ENCODE measurements around the gene SRRM3.
"Not testable (repeated sequence)": the region's sequence is repeated elsewhere in the genome, so short reads cannot be mapped to it uniquely, and the experiment has no call there.

The SRRM3 gene

DNA sequence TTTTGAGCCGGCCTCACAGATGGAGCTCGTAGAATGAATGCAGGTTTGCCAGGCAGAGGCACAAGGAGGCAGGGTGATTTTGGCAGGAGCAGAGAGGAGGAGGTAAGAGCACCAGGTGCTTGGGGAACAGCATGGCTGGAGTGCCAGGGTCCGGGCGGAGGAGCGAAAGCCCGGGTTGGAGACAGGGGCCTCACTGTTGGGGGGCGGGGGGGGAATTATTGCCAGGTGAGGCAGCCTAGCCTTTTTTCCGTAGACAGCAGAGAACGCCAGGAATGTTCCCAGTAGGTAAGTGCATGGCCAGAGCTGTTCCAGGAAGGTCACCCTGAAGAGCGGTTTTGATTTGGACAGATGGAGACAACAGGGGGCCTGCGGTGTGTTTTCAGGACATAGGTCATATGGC lies 9.5 kb downstream of the SRRM3 start:
- H3K4me2 ChIP-seq (ENCODE audit: insufficient read depth, low read length, poor library complexity, severe bottlenecking) = no peak overlapping the region
- peak overlapping the region; percentile 28 for H3K18ac ChIP-seq (ENCODE audit: low read length)
- H3K23ac ChIP-seq (ENCODE audit: low read depth, low read length, poor library complexity) = no peak overlapping the region
- H3K79me1 ChIP-seq (ENCODE audit: low read depth, low read length) = no peaks in the 10 kb centered on the region
- H3K36me3 ChIP-seq (replicated peaks in 1 of 2; ENCODE audit: control insufficient read depth in 2 of 2, insufficient read depth in 2 of 2, low read length in 2 of 2) = no peaks in the 10 kb centered on the region
- H3K27ac ChIP-seq (replicated peaks; ENCODE audit: low read length) = no peak overlapping the region
- H3K4me1 ChIP-seq (ENCODE audit: control insufficient read depth in 2 of 2, insufficient read depth in 1 of 2, low read depth in 1 of 2, low read length in 2 of 2) = peaks cover 0 to under 1% of the 10 kb centered on the region in 2 donors
- no peak overlapping the region for H4K8ac ChIP-seq (ENCODE audit: low read depth, low read length)
- H2BK15ac ChIP-seq (ENCODE audit: low read length) = no peak overlapping the region
- no peak overlapping the region for H2BK12ac ChIP-seq (ENCODE audit: low read length)
- H3K4me3 ChIP-seq (ENCODE audit: low read length in 2 of 2) = no peak overlapping the region
- no peak for DNase-seq (ENCODE audit: low spot score)
- H3K4ac ChIP-seq (ENCODE audit: low read length) = no peak overlapping the region
- WGBS, 2 donors (ENCODE audit: extremely low coverage in 2 of 2, insufficient read length in 2 of 2, insufficient replicate concordance in 1 of 2) = no CpG with 5 or more reads among the region's 11 CpGs
- H2AFZ ChIP-seq (ENCODE audit: low read length) = no peak overlapping the region
- H3K14ac ChIP-seq (ENCODE audit: low read length) = no peak overlapping the region
- no peak overlapping the region for H3K9ac ChIP-seq (ENCODE audit: low read depth, low read length, poor library complexity)
- no peak overlapping the region for H2BK5ac ChIP-seq (ENCODE audit: low read length)
- H2AK5ac ChIP-seq (ENCODE audit: low read depth, low read length) = peak overlapping the region; percentile 37
- no peak overlapping the region for H2BK120ac ChIP-seq (ENCODE audit: low read depth, low read length)
- no peaks in the 10 kb centered on the region for H3K9me3 ChIP-seq (replicated peaks in 1 of 2; ENCODE audit: control insufficient read depth in 2 of 2, insufficient read depth in 1 of 2, low read depth in 1 of 2, low read length in 2 of 2)
- peaks cover 0 to 10% (median 0%) of the 10 kb centered on the region in 3 experiments for H3K27me3 ChIP-seq (ENCODE audit: control insufficient read depth in 3 of 3, insufficient read depth in 3 of 3, low read depth in 1 of 3, low read length in 3 of 3)
- no peak overlapping the region for H4K91ac ChIP-seq (ENCODE audit: low read depth, low read length, poor library complexity)

DNA sequence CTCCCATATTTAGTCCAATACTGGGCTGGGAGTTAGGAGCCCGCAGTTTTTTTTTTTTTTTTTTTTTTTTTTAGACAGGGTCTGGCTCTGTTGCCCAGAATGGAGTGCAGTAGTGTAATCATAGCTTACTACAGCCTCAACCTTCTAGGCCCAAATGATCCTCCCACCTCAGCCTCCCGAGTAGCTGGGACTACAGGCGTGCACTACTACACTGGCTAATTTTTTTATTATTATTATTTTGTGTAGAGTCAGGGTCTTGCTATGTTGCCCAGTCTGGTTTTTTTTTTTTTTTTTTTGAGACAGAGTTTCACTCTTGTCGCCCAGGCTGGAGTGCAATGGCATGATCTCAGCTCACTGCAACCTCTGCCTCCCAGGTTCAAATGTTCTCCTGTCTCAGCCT lies 13.7 kb downstream of the SRRM3 start:
- H3K9ac ChIP-seq (ENCODE audit: low read depth, low read length, poor library complexity); H2BK120ac ChIP-seq (ENCODE audit: low read depth, low read length); H3K4me3 ChIP-seq (ENCODE audit: low read length in 2 of 2); DNase-seq (ENCODE audit: low spot score); H3K27me3 ChIP-seq (ENCODE audit: control insufficient read depth in 3 of 3, insufficient read depth in 3 of 3, low read depth in 1 of 3, low read length in 3 of 3); H3K4me2 ChIP-seq (ENCODE audit: insufficient read depth, low read length, poor library complexity, severe bottlenecking); H3K79me1 ChIP-seq (ENCODE audit: low read depth, low read length); H3K36me3 ChIP-seq (replicated peaks in 1 of 2; ENCODE audit: control insufficient read depth in 2 of 2, insufficient read depth in 2 of 2, low read length in 2 of 2); H2BK12ac ChIP-seq (ENCODE audit: low read length); H3K27ac ChIP-seq (replicated peaks; ENCODE audit: low read length); H3K14ac ChIP-seq (ENCODE audit: low read length); H2AK5ac ChIP-seq (ENCODE audit: low read depth, low read length); H2AFZ ChIP-seq (ENCODE audit: low read length); H2BK5ac ChIP-seq (ENCODE audit: low read length); H3K4ac ChIP-seq (ENCODE audit: low read length); H3K9me3 ChIP-seq (replicated peaks in 1 of 2; ENCODE audit: control insufficient read depth in 2 of 2, insufficient read depth in 1 of 2, low read depth in 1 of 2, low read length in 2 of 2); H3K18ac ChIP-seq (ENCODE audit: low read length); H2BK15ac ChIP-seq (ENCODE audit: low read length); H3K23ac ChIP-seq (ENCODE audit: low read depth, low read length, poor library complexity); H4K8ac ChIP-seq (ENCODE audit: low read depth, low read length); H4K91ac ChIP-seq (ENCODE audit: low read depth, low read length, poor library complexity): not testable (repeated sequence)
- peaks cover 12 to 14% of the 10 kb centered on the region in 2 donors for H3K4me1 ChIP-seq (ENCODE audit: control insufficient read depth in 2 of 2, insufficient read depth in 1 of 2, low read depth in 1 of 2, low read length in 2 of 2)
- WGBS, 2 donors (ENCODE audit: extremely low coverage in 2 of 2, insufficient read length in 2 of 2, insufficient replicate concordance in 1 of 2) = no CpG with 5 or more reads among the region's 4 CpGs

DNA sequence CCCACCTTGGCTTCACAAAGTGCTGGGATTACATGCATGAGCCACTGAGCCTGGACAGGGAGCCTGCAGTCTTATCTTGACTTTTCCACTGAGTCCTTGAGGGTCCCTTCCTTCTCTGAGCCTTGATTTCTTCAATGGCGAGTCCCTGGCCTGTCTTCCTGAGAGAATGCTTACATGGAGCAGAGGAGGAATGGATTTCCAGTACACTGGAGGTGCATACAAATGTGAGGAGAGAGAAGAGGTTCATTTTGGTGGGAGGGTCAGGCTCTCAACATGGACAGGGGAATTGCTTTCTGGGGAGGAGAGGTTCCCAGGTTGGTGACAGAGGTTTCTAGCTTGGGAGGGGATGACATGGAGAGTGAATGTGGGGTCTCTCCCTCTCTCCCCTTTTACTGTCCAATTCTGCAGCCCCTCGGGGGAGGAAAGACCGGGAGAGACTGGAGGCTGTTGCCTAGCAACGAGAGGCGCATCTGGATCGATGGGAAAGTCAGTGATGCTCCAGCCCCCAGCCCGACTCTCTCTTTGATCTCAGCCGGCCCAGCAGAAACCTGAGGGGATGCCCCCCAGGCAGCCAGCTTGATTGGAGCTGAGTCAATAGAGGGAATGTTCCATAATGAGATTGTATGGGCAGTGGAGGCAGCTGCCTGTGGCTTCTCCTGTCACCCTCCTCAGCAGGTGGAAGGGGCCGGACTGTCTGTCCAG lies 14.8 kb downstream of the SRRM3 start:
- no peak overlapping the region for H2BK5ac ChIP-seq (ENCODE audit: low read length)
- no peaks in the 10 kb centered on the region for H3K9me3 ChIP-seq (replicated peaks in 1 of 2; ENCODE audit: control insufficient read depth in 2 of 2, insufficient read depth in 1 of 2, low read depth in 1 of 2, low read length in 2 of 2)
- H3K4ac ChIP-seq (ENCODE audit: low read length) = no peak overlapping the region
- H3K9ac ChIP-seq (ENCODE audit: low read depth, low read length, poor library complexity) = no peak overlapping the region
- H2BK15ac ChIP-seq (ENCODE audit: low read length) = no peak overlapping the region
- no peak overlapping the region for H4K91ac ChIP-seq (ENCODE audit: low read depth, low read length, poor library complexity)
- no peak overlapping the region for H2AK5ac ChIP-seq (ENCODE audit: low read depth, low read length)
- no CpG with 5 or more reads among the region's 9 CpGs for WGBS, 2 donors (ENCODE audit: extremely low coverage in 2 of 2, insufficient read length in 2 of 2, insufficient replicate concordance in 1 of 2)
- peak overlapping the region; percentile 2 for H3K4me2 ChIP-seq (ENCODE audit: insufficient read depth, low read length, poor library complexity, severe bottlenecking)
- H2BK12ac ChIP-seq (ENCODE audit: low read length) = no peak overlapping the region
- H4K8ac ChIP-seq (ENCODE audit: low read depth, low read length) = no peak overlapping the region
- H2BK120ac ChIP-seq (ENCODE audit: low read depth, low read length) = no peak overlapping the region
- no peaks in the 10 kb centered on the region for H3K36me3 ChIP-seq (replicated peaks in 1 of 2; ENCODE audit: control insufficient read depth in 2 of 2, insufficient read depth in 2 of 2, low read length in 2 of 2)
- peak overlapping the region; percentile 43 for H3K23ac ChIP-seq (ENCODE audit: low read depth, low read length, poor library complexity)
- no peak overlapping the region for H3K18ac ChIP-seq (ENCODE audit: low read length)
- H3K14ac ChIP-seq (ENCODE audit: low read length) = peak overlapping the region; percentile 38
- DNase-seq (ENCODE audit: low spot score) = no peak
- H3K4me1 ChIP-seq (ENCODE audit: control insufficient read depth in 2 of 2, insufficient read depth in 1 of 2, low read depth in 1 of 2, low read length in 2 of 2) = peaks cover 18% of the 10 kb centered on the region in 2 donors
- no peaks in the 10 kb centered on the region for H3K27me3 ChIP-seq (ENCODE audit: control insufficient read depth in 3 of 3, insufficient read depth in 3 of 3, low read depth in 1 of 3, low read length in 3 of 3)
- no peak overlapping the region for H3K27ac ChIP-seq (replicated peaks; ENCODE audit: low read length)
- no peak overlapping the region for H2AFZ ChIP-seq (ENCODE audit: low read length)
- H3K79me1 ChIP-seq (ENCODE audit: low read depth, low read length) = no peaks in the 10 kb centered on the region
- H3K4me3 ChIP-seq (ENCODE audit: low read length in 2 of 2) = peak overlapping the region in 1 of 2 donors; percentile 62

DNA sequence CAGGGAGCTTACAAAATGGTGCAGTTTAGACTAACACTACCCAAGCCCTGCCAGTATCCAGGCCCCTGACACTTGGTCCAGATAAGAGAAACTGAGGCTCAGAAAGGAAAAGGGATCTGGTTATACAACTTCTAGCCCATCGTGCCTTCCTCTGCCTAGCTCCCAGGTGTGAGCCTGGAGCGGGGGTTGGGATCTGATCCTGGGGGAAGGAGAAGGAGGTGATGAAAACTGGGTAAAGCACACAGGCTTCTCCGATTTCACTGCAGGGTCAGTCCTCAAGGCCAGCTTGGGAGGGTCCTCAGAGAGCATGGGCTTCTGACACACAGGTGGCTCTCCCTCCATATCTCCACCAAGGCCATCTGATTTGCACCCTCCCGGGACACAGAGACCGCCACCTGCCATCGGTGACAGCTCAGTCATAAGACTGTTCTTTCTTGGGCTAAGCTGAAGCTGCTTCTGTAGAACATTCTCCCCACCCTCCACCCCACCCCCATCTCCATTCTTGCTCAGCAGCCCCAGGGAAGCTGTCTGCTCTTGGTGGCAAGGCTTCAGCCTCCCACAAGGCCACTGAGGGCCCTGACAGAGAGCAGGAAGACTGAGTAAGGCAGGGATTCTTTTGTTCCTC lies 16.4 kb downstream of the SRRM3 start:
- Histone ChIP-seq H3K4me1 (ENCODE audit: control insufficient read depth in 2 of 2, insufficient read depth in 1 of 2, low read depth in 1 of 2, low read length in 2 of 2) (peaks cover 18% of the 10 kb centered on the region in 2 donors), H2BK120ac (ENCODE audit: low read depth, low read length) (no peak overlapping the region), H3K4me2 (ENCODE audit: insufficient read depth, low read length, poor library complexity, severe bottlenecking) (no peak overlapping the region), H3K4ac (ENCODE audit: low read length) (no peak overlapping the region), H3K27ac (replicated peaks; ENCODE audit: low read length) (no peak overlapping the region), H3K9ac (ENCODE audit: low read depth, low read length, poor library complexity) (no peak overlapping the region), H2AK5ac (ENCODE audit: low read depth, low read length) (no peak overlapping the region), H2BK15ac (ENCODE audit: low read length) (no peak overlapping the region), H3K18ac (ENCODE audit: low read length) (no peak overlapping the region), H3K14ac (ENCODE audit: low read length) (no peak overlapping the region), H3K27me3 (ENCODE audit: control insufficient read depth in 3 of 3, insufficient read depth in 3 of 3, low read depth in 1 of 3, low read length in 3 of 3) (peaks cover 0 to 4% (median 3%) of the 10 kb centered on the region in 3 experiments), H3K4me3 (ENCODE audit: low read length in 2 of 2) (no peak overlapping the region), H4K91ac (ENCODE audit: low read depth, low read length, poor library complexity) (no peak overlapping the region), H4K8ac (ENCODE audit: low read depth, low read length) (no peak overlapping the region), H3K79me1 (ENCODE audit: low read depth, low read length) (no peaks in the 10 kb centered on the region), H3K9me3 (replicated peaks in 1 of 2; ENCODE audit: control insufficient read depth in 2 of 2, insufficient read depth in 1 of 2, low read depth in 1 of 2, low read length in 2 of 2) (no peaks in the 10 kb centered on the region), H3K36me3 (replicated peaks in 1 of 2; ENCODE audit: control insufficient read depth in 2 of 2, insufficient read depth in 2 of 2, low read length in 2 of 2) (no peaks in the 10 kb centered on the region), H2AFZ (ENCODE audit: low read length) (no peak overlapping the region), H2BK12ac (ENCODE audit: low read length) (no peak overlapping the region), H2BK5ac (ENCODE audit: low read length) (no peak overlapping the region), H3K23ac (ENCODE audit: low read depth, low read length, poor library complexity) (peak overlapping the region; percentile 32)
- WGBS, 2 donors (ENCODE audit: extremely low coverage in 2 of 2, insufficient read length in 2 of 2, insufficient replicate concordance in 1 of 2) = no CpG with 5 or more reads among the region's 6 CpGs
- DNase-seq (ENCODE audit: low spot score) = no peak
